ENCODE measurements around the gene RAMP1. TPM values are rescaled to one million over a fixed set of nuclear protein-coding genes. Genes with fewer than 3 reads are reported as not detected.

RAMP1 gene
- total and polyA plus RNA-seq, 2 donors (not counting 1 experiment from before 2014, with no cell fraction given): 15.7 TPM; not detected in 1

GRCh38 chr2:237940828-237941227 is 81.4 kb downstream of the RAMP1 start:
- Histone ChIP-seq H3K27ac (ENCODE audit: low read length in 2 of 2) (no peak overlapping the region), H3K36me3 (replicated peaks in 1 of 2; ENCODE audit: control extremely low read depth in 1 of 2, control insufficient read depth in 1 of 2, extremely low read depth in 1 of 2, insufficient read depth in 2 of 2, low read length in 1 of 2) (no peaks in the 10 kb centered on the region), H4K20me1 (ENCODE audit: control insufficient read depth, insufficient read depth, low read length, poor library complexity, severe bottlenecking) (no peaks in the 10 kb centered on the region), H3K9ac (ENCODE audit: low read length) (no peak overlapping the region), H3K27me3 (replicated peaks in 1 of 4; ENCODE audit: control extremely low read depth in 1 of 4, control insufficient read depth in 3 of 4, insufficient read depth in 4 of 4, low read length in 3 of 4) (peaks cover 0 to 9% (median 3%) of the 10 kb centered on the region in 4 experiments), H3K4me2 (replicated peaks; ENCODE audit: low read depth, low read length, poor library complexity, severe bottlenecking) (no peak overlapping the region), H3K4me3 (ENCODE audit: control extremely low read depth in 1 of 5, extremely low read depth in 1 of 5, insufficient read depth in 1 of 5, low read depth in 2 of 5, low read length in 4 of 5) (no peak overlapping the region), H3K4me1 (ENCODE audit: control insufficient read depth in 2 of 2, insufficient read depth in 2 of 2, low read length in 2 of 2) (no peaks in the 10 kb centered on the region), H3K79me2 (ENCODE audit: control insufficient read depth, insufficient read depth, low read length) (no peaks in the 10 kb centered on the region), H3K9me3 (ENCODE audit: control extremely low read depth in 1 of 3, control insufficient read depth in 2 of 3, insufficient read depth in 1 of 3, low read length in 2 of 3) (peaks cover 0 to 25% (median 10%) of the 10 kb centered on the region in 3 donors), H2AFZ (ENCODE audit: insufficient read depth, low read depth, low read length, poor library complexity, severe bottlenecking) (no peak overlapping the region)
- intact Hi-C loops (cut with micrococcal nuclease): no loop called here
- no peak overlapping the region for H3K4me3 Mint-ChIP-seq
- ATAC-seq (ENCODE audit: low read depth): no peak
- H3K27ac Mint-ChIP-seq: no peak overlapping the region
- CTCF ChIA-PET: interaction anchor here (1.4 kb wide), 1 partner anchor 18 kb away, joined by 3 read pairs; no protein-coding TSS in a partner anchor
- peaks cover 2% of the 10 kb centered on the region for H3K9me3 Mint-ChIP-seq (ENCODE audit: insufficient read depth)
- H3K27me3 Mint-ChIP-seq: peaks cover 12% of the 10 kb centered on the region
- no peak for DNase-seq
- no peaks in the 10 kb centered on the region for H3K4me1 Mint-ChIP-seq
- TF ChIP-seq CTCF (IDR thresholded peaks at IDR 0.05) (no peak), EZH2 (IDR thresholded peaks at IDR 0.05; ENCODE audit: borderline replicate concordance, insufficient read depth, low read depth, low read length, poor library complexity, severe bottlenecking) (no peak)
- POLR2A ChIA-PET: no interaction called here

GRCh38 chr2:237941239-237941638 is 81.8 kb downstream of the RAMP1 start:
- Histone ChIP-seq H3K27ac (ENCODE audit: low read length in 2 of 2) (no peak overlapping the region), H3K4me3 (ENCODE audit: control extremely low read depth in 1 of 5, extremely low read depth in 1 of 5, insufficient read depth in 1 of 5, low read depth in 2 of 5, low read length in 4 of 5) (no peak overlapping the region)
- no peaks in the 10 kb centered on the region for H3K4me1 Mint-ChIP-seq

More at GRCh38 chr2:237941239-237941638, 81.8 kb downstream of the RAMP1 start:
- Histone ChIP-seq H3K4me1 (ENCODE audit: control insufficient read depth in 2 of 2, insufficient read depth in 2 of 2, low read length in 2 of 2) (no peaks in the 10 kb centered on the region), H3K27me3 (replicated peaks in 1 of 4; ENCODE audit: control extremely low read depth in 1 of 4, control insufficient read depth in 3 of 4, insufficient read depth in 4 of 4, low read length in 3 of 4) (peaks cover 0 to 9% (median 3%) of the 10 kb centered on the region in 4 experiments), H3K36me3 (replicated peaks in 1 of 2; ENCODE audit: control extremely low read depth in 1 of 2, control insufficient read depth in 1 of 2, extremely low read depth in 1 of 2, insufficient read depth in 2 of 2, low read length in 1 of 2) (no peaks in the 10 kb centered on the region), H4K20me1 (ENCODE audit: control insufficient read depth, insufficient read depth, low read length, poor library complexity, severe bottlenecking) (no peaks in the 10 kb centered on the region), H3K9ac (ENCODE audit: low read length) (no peak overlapping the region), H2AFZ (ENCODE audit: insufficient read depth, low read depth, low read length, poor library complexity, severe bottlenecking) (no peak overlapping the region), H3K4me2 (replicated peaks; ENCODE audit: low read depth, low read length, poor library complexity, severe bottlenecking) (no peak overlapping the region), H3K9me3 (ENCODE audit: control extremely low read depth in 1 of 3, control insufficient read depth in 2 of 3, insufficient read depth in 1 of 3, low read length in 2 of 3) (peaks cover 0 to 27% (median 10%) of the 10 kb centered on the region in 3 donors), H3K79me2 (ENCODE audit: control insufficient read depth, insufficient read depth, low read length) (no peaks in the 10 kb centered on the region)
- ATAC-seq (ENCODE audit: low read depth): no peak
- no peak for DNase-seq
- intact Hi-C loops (cut with micrococcal nuclease): no loop called here
- ChIA-PET CTCF (no interaction called here), POLR2A (no interaction called here)
- WGBS (ENCODE audit: insufficient coverage): 83% methylated on average over 1 of the region's 2 CpGs
- H3K4me3 Mint-ChIP-seq: no peak overlapping the region
- H3K27me3 Mint-ChIP-seq: peaks cover 12% of the 10 kb centered on the region
- H3K9me3 Mint-ChIP-seq (ENCODE audit: insufficient read depth): peaks cover 2% of the 10 kb centered on the region
- no peak for TF ChIP-seq CTCF (IDR thresholded peaks at IDR 0.05)
- no peak for TF ChIP-seq EZH2 (IDR thresholded peaks at IDR 0.05; ENCODE audit: borderline replicate concordance, insufficient read depth, low read depth, low read length, poor library complexity, severe bottlenecking)
- no peak overlapping the region for H3K27ac Mint-ChIP-seq

All from B cell (primary cell).